Right renal cortex interstitium (tissue), 3 donors: ENCODE results near the gene CIDEC. TPM values are rescaled to one million over a fixed set of nuclear protein-coding genes. Genes with fewer than 3 reads are reported as not detected.
"Not testable (repeated sequence)": the region's sequence is repeated elsewhere in the genome, so short reads cannot be mapped to it uniquely, and the experiment has no call there.

ENCODE experiments used
- DNase-seq, 3 donors: peaks; one replicate each; pipeline ENCODE4 v3.0.0-alpha.2; 2013; ENCODE audit warnings: low read depth in 3 of 3, low spot score in 2 of 3
- polyA plus RNA-seq, 3 donors: library from polyadenylated mRNA; unstranded; fragments of 120-200 nt; gene quantifications; one replicate each; pipeline ENCODE4 v1.2.1, GENCODE V29; 2013; ENCODE audit not compliant: insufficient read length in 3 of 3

The CIDEC gene
- polyA plus RNA-seq, 3 donors: 0.14 TPM; not detected in 2

GRCh38 chr3:9851383-9851782 is 28.7 kb downstream of the CIDEC start:
- DNase-seq: not testable (repeated sequence)

GRCh38 chr3:9848860-9849259 is 31.2 kb downstream of the CIDEC start:
- DNase-seq: not testable (repeated sequence)

GRCh38 chr3:9847870-9848269 is 32.2 kb downstream of the CIDEC start:
- not testable (repeated sequence) for DNase-seq

DNA sequence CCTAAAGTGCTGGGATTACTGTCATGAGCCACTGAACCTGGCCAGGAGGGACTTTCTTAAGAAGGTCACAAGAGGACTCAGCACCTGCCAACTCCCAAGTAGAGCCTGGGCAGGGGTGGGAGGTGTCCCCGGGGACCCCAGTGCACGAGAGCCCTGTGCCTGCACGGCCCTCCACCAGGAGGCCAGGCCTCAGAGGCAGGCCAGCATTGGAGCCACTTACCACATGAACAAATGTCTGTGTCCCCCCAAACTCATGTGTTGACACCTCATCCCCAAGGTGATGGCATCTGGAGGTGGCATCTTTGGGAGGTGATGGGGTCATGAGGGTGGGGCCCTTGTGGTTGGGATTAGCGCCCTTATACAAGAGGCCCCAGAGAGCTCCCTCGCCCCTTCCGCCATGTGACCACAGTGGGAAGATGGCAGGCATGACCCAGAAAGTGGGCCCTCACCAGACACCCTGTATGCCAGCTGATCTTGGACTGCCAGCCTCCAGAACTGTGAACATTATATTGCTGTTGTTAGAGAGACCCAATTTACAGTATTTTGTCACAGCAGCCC is 33.0 kb downstream of the CIDEC start:
- no peak for DNase-seq

DNA sequence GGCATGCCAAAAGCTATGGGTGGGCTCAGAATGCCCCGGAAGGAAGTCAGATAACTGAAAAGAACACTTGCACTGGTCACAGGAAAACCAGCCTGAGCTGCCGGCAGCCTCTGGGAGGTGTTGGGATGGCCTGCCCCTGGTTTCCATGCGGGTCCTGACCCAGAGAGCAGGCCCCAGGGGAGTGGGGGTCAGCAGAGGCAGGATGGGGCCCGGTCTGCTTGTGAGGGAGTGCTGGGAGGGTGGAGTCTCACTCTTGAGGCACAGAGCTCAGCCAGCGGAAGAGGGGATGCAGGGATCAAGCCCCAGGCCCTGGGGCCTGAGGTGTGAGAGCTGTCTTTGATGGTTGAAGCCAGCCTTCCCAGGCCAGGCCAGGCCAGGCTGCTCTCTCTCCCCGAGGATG is 33.8 kb downstream of the CIDEC start:
- DNase-seq: no peak

- DNase-seq: peak; percentile 90 to 92 (median 90)
Observed at GRCh38 chr3:9843715-9844438, 36.2 kb downstream of the CIDEC start, which contains the start of gene RPUSD3. Gene RPUSD3 (minus strand): TSS chr3:9844008. CDS start chr3:9843990, 18 bp downstream.

DNA sequence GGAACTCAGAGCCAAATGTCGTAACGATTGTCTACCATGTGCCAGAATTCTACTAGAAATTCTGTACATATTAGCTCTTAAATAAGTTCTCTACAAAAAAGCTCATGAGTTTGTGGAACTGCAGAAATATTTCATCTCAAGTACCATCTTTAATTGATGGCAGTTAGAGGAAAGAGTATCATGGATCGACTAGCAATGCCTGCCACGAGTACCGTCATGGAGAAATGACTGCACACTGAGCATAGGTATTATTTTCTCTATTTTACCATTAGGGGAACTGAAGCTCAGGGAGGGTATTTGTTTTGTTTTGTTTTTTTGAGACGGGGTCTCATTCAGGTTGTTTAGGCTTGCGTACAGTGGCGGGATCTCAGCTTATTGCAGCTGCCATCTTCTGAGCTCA is 39.0 kb downstream of the CIDEC start:
- no peak for DNase-seq

DNA sequence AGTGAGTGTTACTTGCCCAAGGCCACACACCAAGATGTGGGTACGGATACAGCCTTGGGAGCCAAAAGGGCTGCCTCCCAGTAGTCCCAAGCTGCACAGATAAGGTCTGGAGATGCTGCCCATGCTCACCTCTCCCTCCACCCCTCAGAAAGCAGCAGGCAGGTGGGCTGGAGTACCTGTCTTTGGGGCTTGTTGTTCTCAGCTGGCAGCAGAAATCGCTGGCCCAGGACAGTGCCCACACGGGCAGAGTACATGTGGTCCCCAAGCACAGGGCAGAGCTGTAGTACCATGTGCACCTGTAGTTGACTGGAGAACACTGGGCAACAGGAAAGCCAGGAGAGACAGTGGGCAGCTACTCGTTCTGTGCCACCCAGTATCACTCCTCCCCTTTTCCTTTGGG is 41.2 kb downstream of the CIDEC start:
- DNase-seq: no peak

- DNase-seq: no peak
Observed at GRCh38 chr3:9837701-9838582, 42.1 kb downstream of the CIDEC start.

- DNase-seq: no peak
Observed at GRCh38 chr3:9834520-9835380, 45.3 kb downstream of the CIDEC start.

GRCh38 chr3:9833078-9833477 is 47.0 kb downstream of the CIDEC start:
- no peak for DNase-seq

GRCh38 chr3:9831253-9831652 is 48.8 kb downstream of the CIDEC start:
- DNase-seq: no peak

GRCh38 chr3:9828801-9829755 is 51.0 kb downstream of the CIDEC start:
- no peak for DNase-seq

DNA sequence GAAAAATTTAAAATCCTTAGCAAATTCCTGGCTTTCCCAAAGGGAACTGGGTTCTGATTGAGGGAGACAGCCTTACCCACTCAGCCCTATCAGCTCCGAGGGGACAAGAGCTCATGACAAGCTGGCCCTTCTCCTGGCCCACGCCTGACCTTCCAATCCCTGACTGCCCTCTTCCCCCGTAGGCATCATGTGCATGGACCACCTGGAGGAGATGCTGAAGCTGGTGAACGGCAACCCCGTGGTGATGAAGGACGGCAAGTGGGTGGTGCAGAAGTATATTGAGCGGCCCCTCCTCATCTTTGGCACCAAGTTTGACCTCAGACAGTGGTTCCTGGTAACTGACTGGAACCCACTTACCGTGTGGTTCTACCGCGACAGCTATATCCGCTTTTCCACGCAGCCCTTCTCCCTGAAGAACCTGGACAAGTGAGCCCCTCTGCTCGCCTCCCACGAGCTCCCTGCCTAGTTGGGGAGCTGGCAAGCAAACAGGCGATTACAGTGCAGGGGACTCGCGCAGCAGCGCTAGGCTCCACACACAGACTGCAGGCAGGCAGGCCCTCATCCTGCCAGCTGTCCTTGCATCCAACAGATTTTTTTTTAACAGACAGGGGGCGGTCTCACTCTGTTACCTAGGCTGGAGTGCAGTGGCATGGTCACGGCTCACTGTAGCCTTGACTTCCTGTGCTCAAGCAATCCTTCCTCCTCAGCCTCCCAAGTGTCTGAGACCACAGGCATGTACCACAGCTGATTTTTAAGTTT is 53.1 kb downstream of the CIDEC start:
- no peak for DNase-seq

GRCh38 chr3:9825451-9826040 is 54.5 kb downstream of the CIDEC start:
- DNase-seq: no peak

DNA sequence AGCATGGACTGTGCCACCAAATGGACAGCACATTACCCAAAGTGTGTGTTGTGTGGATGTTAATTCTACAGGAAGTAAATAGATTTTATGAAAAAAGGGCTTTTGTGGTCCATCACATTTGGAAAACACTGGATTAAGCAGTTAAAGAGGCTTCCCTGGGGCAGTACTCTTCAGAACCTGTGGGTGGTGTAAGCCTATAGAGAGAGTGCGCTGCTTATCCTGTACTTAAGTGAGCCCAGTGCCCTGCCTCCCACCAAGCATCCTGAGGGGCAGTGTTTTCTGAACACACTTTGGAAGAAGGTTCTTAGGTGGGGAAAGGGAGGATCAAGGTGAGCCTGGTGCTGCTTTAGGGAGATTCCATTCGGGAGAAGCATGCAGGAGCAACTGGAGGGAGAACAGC is 59.1 kb downstream of the CIDEC start:
- DNase-seq: no peak

- no peak for DNase-seq
Observed at GRCh38 chr3:9820543-9820942, 59.5 kb downstream of the CIDEC start.

- DNase-seq: no peak
Observed at GRCh38 chr3:9818666-9819335, 61.3 kb downstream of the CIDEC start.
